HepG2 (cell line): ENCODE data around the gene FAT1. TPM values are rescaled to one million over a fixed set of nuclear protein-coding genes. Genes with fewer than 3 reads are reported as not detected.

Source experiments
- BATF2 ChIP-seq: sonication (generic); formaldehyde crosslinking; IDR thresholded peaks from 2 replicates; pipeline ENCODE4 v1.8.0; 2022; ENCODE audit warnings: mild to moderate bottlenecking, missing genetic modification reagents, moderate library complexity
- ETV5 ChIP-seq: IDR thresholded peaks from 2 replicates; pipeline ENCODE4 v1.6.1; 2018; ENCODE audit warnings: missing biosample characterization, missing genetic modification reagents, inconsistent platforms, borderline replicate concordance
- FOXO4 ChIP-seq: sonication (generic); formaldehyde crosslinking; conservative IDR thresholded peaks from 2 replicates; pipeline ENCODE4 v1.8.1; 2023; ENCODE audit warnings: missing genetic modification reagents
- GABPB1 ChIP-seq: IDR thresholded peaks from 2 replicates; pipeline ENCODE4 v1.6.1; 2016; ENCODE audit warnings: mild to moderate bottlenecking, missing genetic modification reagents, moderate library complexity, missing compliant biosample characterization
- HMG20A ChIP-seq: IDR thresholded peaks from 2 replicates; pipeline ENCODE4 v1.6.1; 2016; ENCODE audit warnings: borderline replicate concordance
- HOXA7 ChIP-seq: sonication (generic); formaldehyde crosslinking; IDR thresholded peaks from 2 replicates; pipeline ENCODE4 v1.8.1; 2022; ENCODE audit warnings: mild to moderate bottlenecking, missing genetic modification reagents, moderate library complexity
- ISX ChIP-seq: sonication (generic); formaldehyde crosslinking; conservative IDR thresholded peaks from 2 replicates; pipeline ENCODE4 v1.5.0; 2020; ENCODE audit warnings: missing genetic modification reagents
- KLF13 ChIP-seq: sonication (generic); formaldehyde crosslinking; IDR thresholded peaks from 2 replicates; pipeline ENCODE4 v1.4.0; 2020; ENCODE audit warnings: mild to moderate bottlenecking, missing genetic modification reagents
- MXD3 ChIP-seq: IDR thresholded peaks from 2 replicates; pipeline ENCODE4 v1.6.1; 2016; ENCODE audit warnings: mild to moderate bottlenecking, missing biosample characterization, missing genetic modification reagents
- NFE2L2 ChIP-seq: fragments of 150-350 bp; IDR thresholded peaks from 2 replicates; pipeline ENCODE4 v1.6.1; 2014; ENCODE audit warnings: low read length
- POLR2AphosphoS5 ChIP-seq: IDR thresholded peaks from 2 replicates; pipeline ENCODE4 v1.6.1; 2012; ENCODE audit warnings: low read depth, low read length
- RCOR2 ChIP-seq: IDR thresholded peaks from 2 replicates; pipeline ENCODE4 v1.6.1; 2016; ENCODE audit warnings: missing biosample characterization, missing genetic modification reagents
- SCMH1 ChIP-seq: sonication (generic); formaldehyde crosslinking; IDR thresholded peaks from 2 replicates; pipeline ENCODE4 v1.9.0; 2021; ENCODE audit warnings: missing genetic modification reagents, mild to moderate bottlenecking, borderline replicate concordance
- SOX13 ChIP-seq, 3 experiments: fragments of 450-650 bp in 1 of 3; sonication (generic) in 1 of 3; formaldehyde crosslinking in 1 of 3; IDR thresholded peaks in 2 of 3; conservative IDR thresholded peaks in 1 of 3; 2 replicates each; pipeline versions ENCODE4 v1.5.0 to v1.6.1; 2016 to 2020; ENCODE audit warnings: antibody characterized with exemption in 1 of 3, mild to moderate bottlenecking in 1 of 3, missing compliant biosample characterization in 1 of 3, missing genetic modification reagents in 1 of 3, moderate library complexity in 1 of 3
- SRSF1 ChIP-seq: fragments of 200-400 bp; formaldehyde crosslinking; optimal IDR thresholded peaks from 2 replicates; pipeline ENCODE3; 2017; ENCODE audit warnings: mild to moderate bottlenecking, low read depth, low read length, moderate library complexity
- ZBTB14 ChIP-seq: sonication (generic); formaldehyde crosslinking; IDR thresholded peaks from 2 replicates; pipeline ENCODE4 v1.4.0; 2020; ENCODE audit warnings: missing genetic modification reagents
- ZFP62 ChIP-seq: sonication (generic); formaldehyde crosslinking; IDR thresholded peaks from 2 replicates; pipeline ENCODE4 v1.4.0; 2020; ENCODE audit warnings: missing genetic modification reagents
- ZNF292 ChIP-seq: sonication (generic); formaldehyde crosslinking; IDR thresholded peaks from 2 replicates; pipeline ENCODE4 v1.8.1; 2022; ENCODE audit warnings: mild to moderate bottlenecking, low read depth, missing genetic modification reagents, borderline replicate concordance
- ZNF431 ChIP-seq: sonication (generic); formaldehyde crosslinking; IDR thresholded peaks from 2 replicates; pipeline ENCODE4 v1.9.0; 2022; ENCODE audit warnings: missing genetic modification reagents, low read depth, mild to moderate bottlenecking, borderline replicate concordance
- ZNF768 ChIP-seq: sonication (generic); formaldehyde crosslinking; IDR thresholded peaks from 2 replicates; pipeline ENCODE4 v1.4.0; 2020; ENCODE audit warnings: missing genetic modification reagents
- polyA plus RNA-seq, 8 experiments: library from polyadenylated mRNA; depleted of rRNA in 3 of 8; stranded (reverse) in 7 of 8; unstranded in 1 of 8; fragments of >200 nt; fragmentation: Illumina TruSeq in 4 of 8; extraction: Trizol in 4 of 8; gene quantifications; 2 replicates each; pipeline versions ENCODE4 v1.2.1 to v1.2.3, GENCODE V29; 2011 to 2016; ENCODE audit warnings: low read depth in 4 of 8, missing spikeins in 1 of 8, mixed read lengths in 1 of 8; ENCODE audit not compliant: insufficient read depth in 1 of 8
- total RNA-seq, 5 experiments: library from RNA; depleted of rRNA; stranded (reverse); fragments of >200 nt; fragmentation: Illumina TruSeq; extraction: Trizol; gene quantifications; 2 replicates each; pipeline ENCODE4 v1.2.3, GENCODE V29; 2016; ENCODE audit warnings: low read depth in 1 of 5

The FAT1 gene
- total and polyA plus RNA-seq, 2 of the 13 experiments (the other 11 are each of a cell fraction or from before 2014, with no cell fraction given): 185 to 216 TPM

- TF ChIP-seq ZNF292 (peak; percentile 83; the same call in 1 of the 2 replicates), HMG20A (CRISPR knock-in tag) (peak; percentile 93), ZFP62 (CRISPR knock-in tag) (no peak), SCMH1 (CRISPR knock-in tag) (no peak), POLR2AphosphoS5 (peak; percentile 53), ISX (CRISPR knock-in tag) (no peak), SRSF1 (no peak), ZNF768 (CRISPR knock-in tag) (no peak), BATF2 (no peak), RCOR2 (CRISPR knock-in tag) (peak; percentile 85), ETV5 (peak; percentile 98), GABPB1 (CRISPR knock-in tag) (peak; percentile 64), ZBTB14 (CRISPR knock-in tag) (no peak), SOX13 (IDR thresholded peaks at IDR 0.05) (peak; percentile 61; the same call in 1 of the 2 replicates), SOX13 (CRISPR knock-in tag; conservative IDR thresholded peaks at IDR 0.05 in 1 of 2, IDR thresholded peaks at IDR 0.05 in 1 of 2) (peak in 1 of 2 experiments; percentile 93; a peak in 2 of 4 replicates), HOXA7 (CRISPR knock-in tag) (no peak), FOXO4 (CRISPR knock-in tag) (no peak), KLF13 (CRISPR knock-in tag) (no peak), NFE2L2 (no peak), MXD3 (CRISPR knock-in tag) (no peak), ZNF431 (CRISPR knock-in tag) (no peak)
- TF ChIP-seq, all 625 proteins: peak for 205
These were observed 32.2 kb upstream of the FAT1 start (continued) for GRCh38 chr4:186755550-186756519.
